H9 (cell line): ENCODE data around the gene PLS1. TPM values are rescaled to one million over a fixed set of nuclear protein-coding genes. Genes with fewer than 3 reads are reported as not detected.

ENCODE experiments used
- DNase-seq: peaks from one replicate; pipeline ENCODE4 v3.0.0-alpha.2; 2017
- H2AFZ ChIP-seq: one replicate; pipeline ENCODE4 v1.6.1; 2013; ENCODE audit warnings: mild to moderate bottlenecking, low read length, control low read depth, moderate library complexity
- H2AK5ac ChIP-seq: 2 replicates; pipeline ENCODE4 v1.6.1; 2013; ENCODE audit warnings: low read length, control low read depth, mixed read lengths; ENCODE audit not compliant: insufficient read length
- H2BK120ac ChIP-seq: one replicate; pipeline ENCODE4 v1.6.1; 2013; ENCODE audit warnings: low read depth, mild to moderate bottlenecking, low read length, control low read depth, inconsistent platforms; ENCODE audit not compliant: poor library complexity, severe bottlenecking
- H2BK12ac ChIP-seq: 2 replicates; pipeline ENCODE4 v1.6.1; 2013; ENCODE audit warnings: low read length, control low read depth, mixed read lengths, low read depth; ENCODE audit not compliant: insufficient read length
- H2BK15ac ChIP-seq: 2 replicates; pipeline ENCODE4 v1.6.1; 2013; ENCODE audit warnings: low read depth, low read length, control low read depth
- H2BK20ac ChIP-seq: one replicate; pipeline ENCODE4 v1.6.1; 2013; ENCODE audit warnings: low read depth, mild to moderate bottlenecking, low read length, control low read depth, inconsistent platforms; ENCODE audit not compliant: poor library complexity, severe bottlenecking
- H2BK5ac ChIP-seq: 2 replicates; pipeline ENCODE4 v1.6.1; 2013; ENCODE audit warnings: low read length, control low read depth, mixed read lengths; ENCODE audit not compliant: insufficient read length
- H3K14ac ChIP-seq: 2 replicates; pipeline ENCODE4 v1.6.1; 2013; ENCODE audit warnings: low read length, control low read depth; ENCODE audit not compliant: insufficient read depth
- H3K18ac ChIP-seq: 2 replicates; pipeline ENCODE4 v1.6.1; 2013; ENCODE audit warnings: low read depth, mild to moderate bottlenecking, mixed read lengths, low read length, control low read depth; ENCODE audit not compliant: insufficient read length
- H3K23ac ChIP-seq: 2 replicates; pipeline ENCODE4 v1.6.1; 2013; ENCODE audit warnings: low read length, control low read depth, mixed read lengths, low read depth; ENCODE audit not compliant: insufficient read length
- H3K23me2 ChIP-seq: 2 replicates; pipeline ENCODE4 v1.6.1; 2013; ENCODE audit warnings: low read depth, mild to moderate bottlenecking, mixed read lengths, low read length, control low read depth; ENCODE audit not compliant: insufficient read length, poor library complexity, severe bottlenecking
- H3K27ac ChIP-seq: 2 replicates; pipeline ENCODE4 v1.5.1; 2013; ENCODE audit warnings: low read length, control low read depth, mixed read lengths, low read depth; ENCODE audit not compliant: insufficient read length
- H3K27me3 ChIP-seq: 2 replicates; pipeline ENCODE4 v1.6.1; 2013; ENCODE audit warnings: low read length, control low read depth, inconsistent platforms; ENCODE audit not compliant: insufficient read depth
- H3K4ac ChIP-seq: 2 replicates; pipeline ENCODE4 v1.6.1; 2013; ENCODE audit warnings: low read depth, mild to moderate bottlenecking, control low read depth, inconsistent platforms, low read length, moderate library complexity
- H3K4me1 ChIP-seq: 2 replicates; pipeline ENCODE4 v1.6.1; 2013; ENCODE audit warnings: low read length, control low read depth, inconsistent platforms; ENCODE audit not compliant: insufficient read depth
- H3K4me2 ChIP-seq: 2 replicates; pipeline ENCODE4 v1.6.1; 2013; ENCODE audit warnings: low read length, control low read depth, mixed read lengths; ENCODE audit not compliant: insufficient read length, insufficient read depth
- H3K56ac ChIP-seq: 2 replicates; pipeline ENCODE4 v1.6.1; 2013; ENCODE audit warnings: low read depth, mild to moderate bottlenecking, mixed read lengths, low read length, control low read depth; ENCODE audit not compliant: insufficient read length
- H3K79me1 ChIP-seq: 2 replicates; pipeline ENCODE4 v1.6.1; 2013; ENCODE audit warnings: low read depth, mild to moderate bottlenecking, moderate library complexity, low read length, control low read depth, inconsistent platforms; ENCODE audit not compliant: insufficient read depth, poor library complexity, severe bottlenecking
- H3K79me2 ChIP-seq: 2 replicates; pipeline ENCODE4 v1.6.1; 2013; ENCODE audit warnings: low read length, control low read depth, inconsistent platforms; ENCODE audit not compliant: insufficient read depth
- H3K9ac ChIP-seq: 2 replicates; pipeline ENCODE4 v1.6.1; 2013; ENCODE audit warnings: low read length, control low read depth, mixed read lengths; ENCODE audit not compliant: insufficient read length; ENCODE audit errors: extremely low read depth
- H3K9me3 ChIP-seq: one replicate; pipeline ENCODE4 v1.6.1; 2013; ENCODE audit warnings: low read depth, low read length, inconsistent platforms; ENCODE audit not compliant: control insufficient read depth
- H3T11ph ChIP-seq: one replicate; pipeline ENCODE4 v1.6.1; 2013; ENCODE audit warnings: mild to moderate bottlenecking, low read length, control low read depth, inconsistent platforms
- H4K20me1 ChIP-seq: one replicate; pipeline ENCODE4 v1.6.1; 2013; ENCODE audit not compliant: control insufficient read depth, insufficient read length, insufficient read depth
- H4K5ac ChIP-seq: 2 replicates; pipeline ENCODE4 v1.6.1; 2013; ENCODE audit warnings: low read depth, mild to moderate bottlenecking, mixed read lengths, low read length, control low read depth; ENCODE audit not compliant: insufficient read length
- H4K8ac ChIP-seq: replicated peaks from 2 replicates; pipeline ENCODE4 v1.6.1; 2013; ENCODE audit warnings: low read length, control low read depth, mixed read lengths, low read depth; ENCODE audit not compliant: insufficient read length
- H4K91ac ChIP-seq: 2 replicates; pipeline ENCODE4 v1.6.1; 2013; ENCODE audit warnings: low read depth, mild to moderate bottlenecking, moderate library complexity, mixed read lengths, low read length, control low read depth; ENCODE audit not compliant: insufficient read length
- H3K27ac Mint-ChIP-seq, 3 experiments: 2 replicates in 2 of 3; 3 replicates in 1 of 3; pipeline ENCODE4 v1.8.0; 2020 to 2021; ENCODE audit warnings: mixed read lengths in 3 of 3, mild to moderate bottlenecking in 1 of 3, moderate library complexity in 1 of 3
- H3K27me3 Mint-ChIP-seq: 2 replicates; pipeline ENCODE4 v1.8.0; 2021; ENCODE audit warnings: low read depth, mild to moderate bottlenecking, moderate library complexity, mixed read lengths
- H3K36me3 Mint-ChIP-seq, 3 experiments: 2 replicates in 2 of 3; 3 replicates in 1 of 3; pipeline ENCODE4 v1.8.0; 2020 to 2021; ENCODE audit warnings: low read depth in 3 of 3, mixed read lengths in 3 of 3; ENCODE audit not compliant: insufficient read depth in 1 of 3
- H3K4me1 Mint-ChIP-seq, 2 experiments: 2 replicates each; pipeline ENCODE4 v1.8.0; 2020; ENCODE audit warnings: mixed read lengths in 2 of 2
- H3K4me3 Mint-ChIP-seq, 2 experiments: 2 replicates in 1 of 2; 3 replicates in 1 of 2; pipeline ENCODE4 v1.8.0; 2020 to 2021; ENCODE audit warnings: mild to moderate bottlenecking in 2 of 2, mixed read lengths in 2 of 2, moderate library complexity in 1 of 2
- H3K9me3 Mint-ChIP-seq, 2 experiments: 2 replicates in 1 of 2; 3 replicates in 1 of 2; pipeline ENCODE4 v1.8.0; 2020; ENCODE audit warnings: mild to moderate bottlenecking in 2 of 2, mixed read lengths in 2 of 2, moderate library complexity in 1 of 2
- CTCF ChIP-seq: fragments of 200-600 bp; sonication (generic); conservative IDR thresholded peaks from 3 replicates; pipeline ENCODE4 v1.8.0; 2021; ENCODE audit warnings: antibody characterized with exemption, mild to moderate bottlenecking
- total RNA-seq: library from RNA; stranded (reverse); gene quantifications from 2 replicates; pipeline ENCODE4 v1.2.1, GENCODE V29; 2021

Gene PLS1
- total RNA-seq, 1 experiment from 2014 or later: 20.4 TPM

- H2BK12ac ChIP-seq: no peak overlapping the region
- H3K23me2 ChIP-seq: no peaks in the 10 kb centered on the region
- H4K20me1 ChIP-seq: no peaks in the 10 kb centered on the region
- no peaks in the 10 kb centered on the region for H3K36me3 Mint-ChIP-seq
- H3K4me2 ChIP-seq: no peak overlapping the region
- H3K9me3 ChIP-seq: no peaks in the 10 kb centered on the region
- H3K79me2 ChIP-seq: no peaks in the 10 kb centered on the region
- H3K27ac ChIP-seq: no peak overlapping the region
- no peak overlapping the region for H3K4ac ChIP-seq
- H3K56ac ChIP-seq: no peak overlapping the region
- no peak overlapping the region for H2BK120ac ChIP-seq
- H3K23ac ChIP-seq: no peak overlapping the region
- H4K5ac ChIP-seq: no peak overlapping the region
- H4K91ac ChIP-seq: no peak overlapping the region
- H3K4me1 ChIP-seq: no peaks in the 10 kb centered on the region
- H3K14ac ChIP-seq: no peak overlapping the region
- H3K4me3 Mint-ChIP-seq: no peak overlapping the region
- no peak overlapping the region for H4K8ac ChIP-seq
- no peak overlapping the region for H2AK5ac ChIP-seq
- H3K9me3 Mint-ChIP-seq: no peaks in the 10 kb centered on the region
- no peak overlapping the region for H3K18ac ChIP-seq
- H3K4me1 Mint-ChIP-seq: peaks cover 5% of the 10 kb centered on the region in 2 experiments
- H2AFZ ChIP-seq: no peak overlapping the region
- H3K79me1 ChIP-seq: no peaks in the 10 kb centered on the region
- H2BK5ac ChIP-seq: no peak overlapping the region
- H2BK15ac ChIP-seq: no peak overlapping the region
- H3K27me3 Mint-ChIP-seq: no peaks in the 10 kb centered on the region
- DNase-seq: no peak
- H3K27me3 ChIP-seq: no peaks in the 10 kb centered on the region
- no peak overlapping the region for H2BK20ac ChIP-seq
- H3K9ac ChIP-seq: no peak overlapping the region
- TF ChIP-seq CTCF: no peak
- no peak overlapping the region for H3T11ph ChIP-seq
- H3K27ac Mint-ChIP-seq: no peak overlapping the region
Measured at GRCh38 chr3:142626971-142627370, 30.8 kb downstream of the PLS1 start.
